GM23338 (cell line): ENCODE measurements around the gene GAP43. TPM values are rescaled to one million over a fixed set of nuclear protein-coding genes. Genes with fewer than 3 reads are reported as not detected.

Source experiments
- ATAC-seq: fragments of 200-7000 bp; cut with Tn5 transposase; 3 replicates; pipeline ENCODE4 v1.9.1; 2020
- DNase-seq: peaks from one replicate; pipeline ENCODE4 v3.0.0-alpha.2; 2015; ENCODE audit warnings: low spot score
- H2AFZ ChIP-seq: fragments of 200-600 bp; sonication (generic); 2 replicates; pipeline ENCODE4 v1.8.0; 2016; ENCODE audit warnings: antibody characterized with exemption, mild to moderate bottlenecking, moderate library complexity
- H3F3A ChIP-seq: fragments of 200-600 bp; sonication (generic); replicated peaks from 2 replicates; pipeline ENCODE4 v1.8.0; 2017; ENCODE audit warnings: antibody characterized with exemption, mixed run types, low read depth
- H3K27ac ChIP-seq: fragments of 200-600 bp; sonication (generic); 2 replicates; pipeline ENCODE4 v1.6.1; 2016; ENCODE audit warnings: low read depth
- H3K27me3 ChIP-seq: fragments of 200-600 bp; sonication (generic); 2 replicates; pipeline ENCODE4 v1.8.0; 2016; ENCODE audit warnings: mild to moderate bottlenecking, mixed run types, moderate library complexity; ENCODE audit not compliant: insufficient read depth
- H3K36me3 ChIP-seq: fragments of 200-600 bp; sonication (generic); 2 replicates; pipeline ENCODE4 v1.8.0; 2016; ENCODE audit warnings: mild to moderate bottlenecking; ENCODE audit not compliant: insufficient read depth
- H3K4me1 ChIP-seq: fragments of 200-600 bp; sonication (generic); 2 replicates; pipeline ENCODE4 v1.8.0; 2016; ENCODE audit warnings: mild to moderate bottlenecking, moderate library complexity; ENCODE audit not compliant: insufficient read depth
- H3K4me2 ChIP-seq: fragments of 200-600 bp; sonication (generic); 2 replicates; pipeline ENCODE4 v1.7.1; 2017; ENCODE audit warnings: mixed run types
- H3K4me3 ChIP-seq: fragments of 200-600 bp; sonication (generic); 2 replicates; pipeline ENCODE4 v1.6.1; 2016; ENCODE audit warnings: mixed run types
- H3K79me2 ChIP-seq: fragments of 200-600 bp; sonication (generic); replicated peaks from 2 replicates; pipeline ENCODE4 v1.8.0; 2017; ENCODE audit warnings: mild to moderate bottlenecking; ENCODE audit not compliant: insufficient read depth
- H3K9me2 ChIP-seq: fragments of 200-600 bp; sonication (generic); 2 replicates; pipeline ENCODE4 v1.8.0; 2017; ENCODE audit not compliant: insufficient read depth
- H4K20me1 ChIP-seq: fragments of 200-600 bp; sonication (generic); replicated peaks from 2 replicates; pipeline ENCODE4 v1.8.0; 2017; ENCODE audit warnings: mild to moderate bottlenecking; ENCODE audit not compliant: insufficient read depth
- H3K27ac Mint-ChIP-seq: 2 replicates; pipeline ENCODE4 v1.8.0; 2020; ENCODE audit warnings: inconsistent platforms, mild to moderate bottlenecking, moderate library complexity, mixed read lengths
- H3K27me3 Mint-ChIP-seq: 3 replicates; pipeline ENCODE4 v1.8.0; 2022; ENCODE audit warnings: low read depth, mild to moderate bottlenecking, moderate library complexity, mixed read lengths, inconsistent platforms; ENCODE audit not compliant: insufficient read depth, poor library complexity
- H3K36me3 Mint-ChIP-seq: 3 replicates; pipeline ENCODE4 v1.8.0; 2021; ENCODE audit warnings: low read depth, mild to moderate bottlenecking, inconsistent platforms, moderate library complexity, mixed read lengths
- H3K4me1 Mint-ChIP-seq: 3 replicates; pipeline ENCODE4 v1.8.0; 2020; ENCODE audit warnings: mild to moderate bottlenecking, inconsistent platforms, mixed read lengths
- H3K4me3 Mint-ChIP-seq: 3 replicates; pipeline ENCODE4 v1.8.0; 2021; ENCODE audit warnings: moderate library complexity, mild to moderate bottlenecking, inconsistent platforms, mixed read lengths
- H3K9me3 Mint-ChIP-seq: 3 replicates; pipeline ENCODE4 v1.8.0; 2020; ENCODE audit warnings: moderate library complexity, mild to moderate bottlenecking, inconsistent platforms, mixed read lengths
- CREB1 ChIP-seq: fragments of 250-450 bp; sonication (Bioruptor Pico); IDR thresholded peaks from 2 replicates; pipeline ENCODE4 v1.5.0; 2020; ENCODE audit warnings: low read depth, mild to moderate bottlenecking, moderate library complexity
- CTCF ChIP-seq, 2 experiments: fragments of 200-600 bp in 1 of 2; sonication (generic) in 1 of 2; conservative IDR thresholded peaks; 2 replicates each; pipeline versions ENCODE4 v1.5.1 to v1.6.1; 2016 to 2017; ENCODE audit warnings: antibody characterized with exemption in 2 of 2, low read depth in 2 of 2, mild to moderate bottlenecking in 2 of 2, moderate library complexity in 1 of 2
- ETS1 ChIP-seq: IDR thresholded peaks from 2 replicates; pipeline ENCODE4 v1.6.1; 2016; ENCODE audit warnings: antibody characterized with exemption
- EZH2 ChIP-seq: fragments of 200-600 bp; sonication (generic); IDR thresholded peaks from one replicate; pipeline ENCODE4 v1.8.0; 2017; ENCODE audit warnings: antibody characterized with exemption, mild to moderate bottlenecking, low read depth; ENCODE audit not compliant: unreplicated experiment
- EZH2phosphoT487 ChIP-seq: fragments of 200-600 bp; sonication (generic); IDR thresholded peaks from one replicate; pipeline ENCODE4 v1.8.1; 2018; ENCODE audit warnings: antibody characterized with exemption; ENCODE audit not compliant: unreplicated experiment
- JUNB ChIP-seq: IDR thresholded peaks from one replicate; pipeline ENCODE4 v1.6.1; 2016; ENCODE audit warnings: antibody characterized with exemption; ENCODE audit not compliant: unreplicated experiment
- NANOG ChIP-seq: IDR thresholded peaks from 2 replicates; pipeline ENCODE4 v1.6.1; 2016; ENCODE audit warnings: antibody characterized with exemption, borderline replicate concordance
- POLR2AphosphoS5 ChIP-seq: IDR thresholded peaks from 2 replicates; pipeline ENCODE4 v1.6.1; 2016; ENCODE audit warnings: antibody characterized with exemption, low read depth
- REST ChIP-seq: IDR thresholded peaks from one replicate; pipeline ENCODE4 v1.6.1; 2018; ENCODE audit warnings: antibody characterized with exemption; ENCODE audit not compliant: unreplicated experiment
- STAT1 ChIP-seq: IDR thresholded peaks from one replicate; pipeline ENCODE4 v1.6.1; 2016; ENCODE audit warnings: antibody characterized with exemption; ENCODE audit not compliant: unreplicated experiment
- ZNF114 ChIP-seq: fragments of 250-450 bp; sonication (Bioruptor Pico); IDR thresholded peaks from 2 replicates; pipeline ENCODE4 v1.5.0; 2020; ENCODE audit warnings: mild to moderate bottlenecking, moderate library complexity
- ZNF331 ChIP-seq: fragments of 250-450 bp; sonication (Bioruptor Pico); IDR thresholded peaks from 2 replicates; pipeline ENCODE4 v1.5.0; 2020; ENCODE audit warnings: low read depth, mild to moderate bottlenecking, moderate library complexity
- polyA plus RNA-seq: library from polyadenylated mRNA; unstranded; fragments of >200 nt; fragmentation: Nextera tagmentation; extraction: Ambion mirVana; gene quantifications from 2 replicates; pipeline ENCODE4 v1.2.1, GENCODE V29; 2016
- total RNA-seq: library from RNA; depleted of rRNA; stranded (reverse); fragments of >200 nt; shearing (Covaris generic); gene quantifications from 2 replicates; pipeline ENCODE4 v1.2.3, GENCODE V29; 2014
- TF ChIP-seq, protein P1 (sequence below): fragments of 250-450 bp; sonication (Bioruptor Pico); IDR thresholded peaks from 2 replicates; pipeline ENCODE4 v1.5.0; 2020; ENCODE audit warnings: mild to moderate bottlenecking, moderate library complexity

Gene GAP43
- total and polyA plus RNA-seq, 2 experiments from 2014 or later: 16.1 to 48.1 TPM

DNA sequence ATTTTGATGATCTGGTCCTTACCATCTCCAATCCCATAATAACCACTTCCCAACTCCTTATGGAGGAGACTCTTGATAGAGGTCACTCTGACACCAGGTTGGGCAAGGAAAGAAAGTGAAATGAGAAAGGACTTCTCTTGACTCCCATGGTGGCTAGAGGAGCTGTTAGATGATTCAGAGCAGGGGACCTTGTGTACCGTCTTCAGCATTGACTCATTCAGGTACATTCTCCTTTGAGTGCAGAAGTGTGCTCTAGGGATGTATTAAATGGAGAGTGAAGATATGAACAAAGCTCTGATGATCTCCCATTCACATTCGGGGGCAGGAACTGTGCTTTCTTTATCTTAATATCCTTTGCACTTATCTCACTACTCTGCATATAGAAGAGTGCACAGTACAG is 46.3 kb upstream of the GAP43 start:
- no peaks in the 10 kb centered on the region for H3F3A ChIP-seq

More for the DNA sequence above, 46.3 kb upstream of the GAP43 start:
- no peak overlapping the region for H3K4me3 ChIP-seq
- no peak overlapping the region for H3K4me3 Mint-ChIP-seq
- peaks cover 5% of the 10 kb centered on the region; the same call in 1 of the 2 replicates for H3K9me2 ChIP-seq
- no peak overlapping the region for H3K27ac ChIP-seq
- no peak overlapping the region for H3K4me2 ChIP-seq
- peaks cover 12% of the 10 kb centered on the region; the same call in 2 of the 3 replicates for H3K4me1 Mint-ChIP-seq
- ATAC-seq (no peak), DNase-seq (no peak)
- H3K79me2 ChIP-seq: no peaks in the 10 kb centered on the region
- peaks cover 4% of the 10 kb centered on the region; the same call in 1 of the 2 replicates for H3K4me1 ChIP-seq
- TF ChIP-seq REST (no peak), JUNB (no peak), ZNF331 (no peak), POLR2AphosphoS5 (no peak), CREB1 (CRISPR knock-in tag) (no peak), CTCF (conservative IDR thresholded peaks at IDR 0.05; ENCODE audit: low read depth in 2 of 2) (no peak), NANOG (no peak), ZNF114 (CRISPR knock-in tag) (no peak), STAT1 (no peak), EZH2 (no peak), EZH2phosphoT487 (no peak), ETS1 (no peak)
- TF ChIP-seq, protein P1, sequence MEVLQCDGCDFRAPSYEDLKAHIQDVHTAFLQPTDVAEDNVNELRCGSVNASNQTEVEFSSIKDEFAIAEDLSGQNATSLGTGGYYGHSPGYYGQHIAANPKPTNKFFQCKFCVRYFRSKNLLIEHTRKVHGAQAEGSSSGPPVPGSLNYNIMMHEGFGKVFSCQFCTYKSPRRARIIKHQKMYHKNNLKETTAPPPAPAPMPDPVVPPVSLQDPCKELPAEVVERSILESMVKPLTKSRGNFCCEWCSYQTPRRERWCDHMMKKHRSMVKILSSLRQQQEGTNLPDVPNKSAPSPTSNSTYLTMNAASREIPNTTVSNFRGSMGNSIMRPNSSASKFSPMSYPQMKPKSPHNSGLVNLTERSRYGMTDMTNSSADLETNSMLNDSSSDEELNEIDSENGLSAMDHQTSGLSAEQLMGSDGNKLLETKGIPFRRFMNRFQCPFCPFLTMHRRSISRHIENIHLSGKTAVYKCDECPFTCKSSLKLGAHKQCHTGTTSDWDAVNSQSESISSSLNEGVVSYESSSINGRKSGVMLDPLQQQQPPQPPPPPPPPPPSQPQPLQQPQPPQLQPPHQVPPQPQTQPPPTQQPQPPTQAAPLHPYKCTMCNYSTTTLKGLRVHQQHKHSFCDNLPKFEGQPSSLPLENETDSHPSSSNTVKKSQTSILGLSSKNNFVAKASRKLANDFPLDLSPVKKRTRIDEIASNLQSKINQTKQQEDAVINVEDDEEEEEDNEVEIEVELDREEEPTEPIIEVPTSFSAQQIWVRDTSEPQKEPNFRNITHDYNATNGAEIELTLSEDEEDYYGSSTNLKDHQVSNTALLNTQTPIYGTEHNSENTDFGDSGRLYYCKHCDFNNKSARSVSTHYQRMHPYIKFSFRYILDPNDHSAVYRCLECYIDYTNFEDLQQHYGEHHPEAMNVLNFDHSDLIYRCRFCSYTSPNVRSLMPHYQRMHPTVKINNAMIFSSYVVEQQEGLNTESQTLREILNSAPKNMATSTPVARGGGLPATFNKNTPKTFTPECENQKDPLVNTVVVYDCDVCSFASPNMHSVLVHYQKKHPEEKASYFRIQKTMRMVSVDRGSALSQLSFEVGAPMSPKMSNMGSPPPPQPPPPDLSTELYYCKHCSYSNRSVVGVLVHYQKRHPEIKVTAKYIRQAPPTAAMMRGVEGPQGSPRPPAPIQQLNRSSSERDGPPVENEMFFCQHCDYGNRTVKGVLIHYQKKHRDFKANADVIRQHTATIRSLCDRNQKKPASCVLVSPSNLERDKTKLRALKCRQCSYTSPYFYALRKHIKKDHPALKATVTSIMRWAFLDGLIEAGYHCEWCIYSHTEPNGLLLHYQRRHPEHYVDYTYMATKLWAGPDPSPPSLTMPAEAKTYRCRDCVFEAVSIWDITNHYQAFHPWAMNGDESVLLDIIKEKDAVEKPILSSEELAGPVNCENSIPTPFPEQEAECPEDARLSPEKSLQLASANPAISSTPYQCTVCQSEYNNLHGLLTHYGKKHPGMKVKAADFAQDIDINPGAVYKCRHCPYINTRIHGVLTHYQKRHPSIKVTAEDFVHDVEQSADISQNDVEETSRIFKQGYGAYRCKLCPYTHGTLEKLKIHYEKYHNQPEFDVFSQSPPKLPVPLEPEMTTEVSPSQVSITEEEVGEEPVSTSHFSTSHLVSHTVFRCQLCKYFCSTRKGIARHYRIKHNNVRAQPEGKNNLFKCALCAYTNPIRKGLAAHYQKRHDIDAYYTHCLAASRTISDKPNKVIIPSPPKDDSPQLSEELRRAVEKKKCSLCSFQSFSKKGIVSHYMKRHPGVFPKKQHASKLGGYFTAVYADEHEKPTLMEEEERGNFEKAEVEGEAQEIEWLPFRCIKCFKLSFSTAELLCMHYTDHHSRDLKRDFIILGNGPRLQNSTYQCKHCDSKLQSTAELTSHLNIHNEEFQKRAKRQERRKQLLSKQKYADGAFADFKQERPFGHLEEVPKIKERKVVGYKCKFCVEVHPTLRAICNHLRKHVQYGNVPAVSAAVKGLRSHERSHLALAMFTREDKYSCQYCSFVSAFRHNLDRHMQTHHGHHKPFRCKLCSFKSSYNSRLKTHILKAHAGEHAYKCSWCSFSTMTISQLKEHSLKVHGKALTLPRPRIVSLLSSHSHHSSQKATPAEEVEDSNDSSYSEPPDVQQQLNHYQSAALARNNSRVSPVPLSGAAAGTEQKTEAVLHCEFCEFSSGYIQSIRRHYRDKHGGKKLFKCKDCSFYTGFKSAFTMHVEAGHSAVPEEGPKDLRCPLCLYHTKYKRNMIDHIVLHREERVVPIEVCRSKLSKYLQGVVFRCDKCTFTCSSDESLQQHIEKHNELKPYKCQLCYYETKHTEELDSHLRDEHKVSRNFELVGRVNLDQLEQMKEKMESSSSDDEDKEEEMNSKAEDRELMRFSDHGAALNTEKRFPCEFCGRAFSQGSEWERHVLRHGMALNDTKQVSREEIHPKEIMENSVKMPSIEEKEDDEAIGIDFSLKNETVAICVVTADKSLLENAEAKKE (CRISPR knock-in tag): no peak
- H3K36me3 Mint-ChIP-seq: no peaks in the 10 kb centered on the region
- no peaks in the 10 kb centered on the region for H4K20me1 ChIP-seq
- H3K36me3 ChIP-seq: no peaks in the 10 kb centered on the region
- no peaks in the 10 kb centered on the region for H3K9me3 Mint-ChIP-seq
- no peak overlapping the region for H2AFZ ChIP-seq
- no peaks in the 10 kb centered on the region for H3K27me3 ChIP-seq
- H3K27ac Mint-ChIP-seq: no peak overlapping the region
- peaks cover 3% of the 10 kb centered on the region for H3K27me3 Mint-ChIP-seq
